Measurements from ENCODE around the gene BRAT1.

BRAT1 gene

GRCh38 chr7:2509298-2509906 lies 45.9 kb downstream of the BRAT1 start:
- DNase-seq = no peak

GRCh38 chr7:2508327-2509215 lies 46.8 kb downstream of the BRAT1 start:
- DNase-seq = peak; percentile 83

- no peak for DNase-seq
Observed at GRCh38 chr7:2507917-2508306, 47.4 kb downstream of the BRAT1 start.

GRCh38 chr7:2507208-2507916 lies 48.0 kb downstream of the BRAT1 start:
- DNase-seq = no peak

- DNase-seq = no peak
Observed at GRCh38 chr7:2505401-2505800, 49.9 kb downstream of the BRAT1 start.

GRCh38 chr7:2504889-2505375 lies 50.4 kb downstream of the BRAT1 start:
- no peak for DNase-seq

- no peak for DNase-seq
Observed at GRCh38 chr7:2504128-2504888, 51.0 kb downstream of the BRAT1 start.

- DNase-seq = no peak
Observed at GRCh38 chr7:2503056-2503941, 52.0 kb downstream of the BRAT1 start.

GRCh38 chr7:2502647-2502966 lies 52.7 kb downstream of the BRAT1 start:
- no peak for DNase-seq

- DNase-seq = no peak
Observed at GRCh38 chr7:2501947-2502646, 53.2 kb downstream of the BRAT1 start.

GRCh38 chr7:2500701-2501100 lies 54.6 kb downstream of the BRAT1 start:
- DNase-seq = no peak

GRCh38 chr7:2499719-2500430 lies 55.4 kb downstream of the BRAT1 start:
- no peak for DNase-seq

- DNase-seq = no peak
Observed at GRCh38 chr7:2499181-2499580, 56.1 kb downstream of the BRAT1 start.

GRCh38 chr7:2498708-2499107 lies 56.6 kb downstream of the BRAT1 start:
- no peak for DNase-seq

- no peak for DNase-seq
Observed at GRCh38 chr7:2497500-2498336, 57.6 kb downstream of the BRAT1 start.

GRCh38 chr7:2497065-2497464 lies 58.3 kb downstream of the BRAT1 start:
- DNase-seq = no peak

GRCh38 chr7:2496375-2496774 lies 58.9 kb downstream of the BRAT1 start:
- no peak for DNase-seq

GRCh38 chr7:2495418-2496299 lies 59.7 kb downstream of the BRAT1 start:
- DNase-seq = no peak
